PC-3 (cell line): ENCODE data around the gene DLGAP1. TPM values are rescaled to one million over a fixed set of nuclear protein-coding genes. Genes with fewer than 3 reads are reported as not detected.

Source experiments
- ATAC-seq: fragments of 200-7000 bp; cut with Tn5 transposase; 2 replicates; pipeline ENCODE4 v1.9.1; 2020; ENCODE audit warnings: mild to moderate bottlenecking, moderate library complexity
- BruUV-seq: library from RNA; stranded (reverse); fragments of 400-500 nt; replicated peaks from 2 replicates; lab custom pipeline; 2021; lab: Mats Ljungman, UMichigan
- CTCF ChIA-PET: fragments of 300-600 bp; sonication (Branson Sonifier 250); formaldehyde crosslinking; loops from one replicate; lab custom pipeline; 2022; ENCODE audit warnings: antibody characterized with exemption; lab: Charles Lee
- POLR2A ChIA-PET: fragments of 300-600 bp; sonication (Branson Sonifier 250); formaldehyde crosslinking; loops from one replicate; lab custom pipeline; 2022; ENCODE audit warnings: antibody characterized with exemption; ENCODE audit not compliant: unreplicated experiment; lab: Charles Lee
- DNase-seq: peaks from one replicate; pipeline ENCODE4 v3.0.0-alpha.2; 2015
- H2AFZ ChIP-seq: fragments of 300-600 bp; sonication (generic); 2 replicates; pipeline ENCODE4 v1.6.0; 2016; ENCODE audit warnings: antibody characterized with exemption, low read length
- H3F3A ChIP-seq: fragments of 300-600 bp; sonication (generic); one replicate; pipeline ENCODE4 v1.6.0; 2017; ENCODE audit warnings: antibody characterized with exemption, low read length, control low read depth, mild to moderate bottlenecking; ENCODE audit not compliant: unreplicated experiment
- H3K27ac ChIP-seq: fragments of 300-600 bp; sonication (generic); 2 replicates; pipeline ENCODE4 v1.5.1; 2016; ENCODE audit warnings: mild to moderate bottlenecking, low read length
- H3K27me3 ChIP-seq: fragments of 300-600 bp; sonication (generic); 2 replicates; pipeline ENCODE4 v1.6.1; 2016; ENCODE audit warnings: low read length, mixed read lengths
- H3K36me3 ChIP-seq: fragments of 300-600 bp; sonication (generic); 2 replicates; pipeline ENCODE4 v1.6.1; 2016; ENCODE audit warnings: low read depth, mixed run types, low read length, mixed read lengths
- H3K4me1 ChIP-seq: fragments of 300-600 bp; sonication (generic); 2 replicates; pipeline ENCODE4 v1.5.1; 2016; ENCODE audit warnings: low read length; ENCODE audit not compliant: insufficient read depth
- H3K4me2 ChIP-seq: fragments of 300-600 bp; sonication (generic); 2 replicates; pipeline ENCODE4 v1.6.0; 2016; ENCODE audit warnings: low read length
- H3K4me3 ChIP-seq: fragments of 300-600 bp; sonication (generic); 2 replicates; pipeline ENCODE4 v1.5.1; 2016; ENCODE audit warnings: mild to moderate bottlenecking, low read length, mixed read lengths
- H3K79me2 ChIP-seq: fragments of 300-600 bp; sonication (generic); 2 replicates; pipeline ENCODE4 v1.6.1; 2017; ENCODE audit warnings: low read length, mixed read lengths
- H3K9ac ChIP-seq: fragments of 300-600 bp; sonication (generic); 2 replicates; pipeline ENCODE4 v1.6.0; 2016; ENCODE audit warnings: mild to moderate bottlenecking, low read length
- H3K9me2 ChIP-seq: fragments of 300-600 bp; sonication (generic); replicated peaks from 2 replicates; pipeline ENCODE4 v1.6.1; 2016; ENCODE audit warnings: mixed run types, low read length, mixed read lengths
- H3K9me3 ChIP-seq: fragments of 300-600 bp; sonication (generic); 2 replicates; pipeline ENCODE4 v1.6.1; 2016; ENCODE audit warnings: low read length, mixed read lengths
- H4K20me1 ChIP-seq: fragments of 300-600 bp; sonication (generic); 2 replicates; pipeline ENCODE4 v1.6.1; 2016; ENCODE audit warnings: low read length, mixed read lengths
- EZH2 ChIP-seq: fragments of 300-600 bp; sonication (generic); IDR thresholded peaks from one replicate; pipeline ENCODE4 v1.6.1; 2017; ENCODE audit warnings: antibody characterized with exemption, mild to moderate bottlenecking, low read length; ENCODE audit not compliant: unreplicated experiment
- EZH2phosphoT487 ChIP-seq: fragments of 300-600 bp; sonication (generic); IDR thresholded peaks from 2 replicates; pipeline ENCODE4 v1.6.1; 2018; ENCODE audit warnings: mild to moderate bottlenecking, antibody characterized with exemption, low read length, borderline replicate concordance
- intact Hi-C: fragments of 100-400 bp; cut with micrococcal nuclease; formaldehyde crosslinking; loops from 2 replicates; pipeline ENCODE4 v1.9.0; 2023
- total RNA-seq: library from RNA; depleted of rRNA; stranded (reverse); fragments of >200 nt; gene quantifications from 2 replicates; pipeline ENCODE4 v1.2.3, GENCODE V29; 2014
- TF ChIP-seq, protein P1 (sequence below): fragments of 300-600 bp; sonication (generic); conservative IDR thresholded peaks from 2 replicates; pipeline ENCODE4 v1.5.1; 2017; ENCODE audit warnings: antibody characterized with exemption, low read depth, mild to moderate bottlenecking, low read length

DLGAP1 gene
- total RNA-seq, 1 experiment from 2014 or later, result not detected

DNA sequence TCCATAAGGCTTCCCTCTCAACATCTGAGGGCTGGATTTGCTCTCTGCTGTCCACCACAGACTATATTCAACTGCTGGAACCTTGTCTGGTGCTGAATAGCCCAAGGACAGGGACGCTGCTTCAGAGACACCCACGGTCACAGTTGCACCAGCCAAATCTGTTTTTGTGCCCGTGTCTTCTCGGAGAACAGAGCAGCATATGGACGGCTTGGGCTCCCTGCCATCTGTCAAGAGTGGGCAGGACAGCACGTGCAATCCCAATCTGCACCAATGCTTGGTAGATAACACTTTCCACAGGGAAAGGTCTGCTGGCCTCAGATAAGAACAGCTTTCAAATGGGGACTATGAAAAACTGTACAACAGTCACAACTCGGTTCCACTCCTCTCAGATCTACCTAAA is 539.0 kb downstream of the DLGAP1 start:
- H3K9me3 ChIP-seq, result no peaks in the 10 kb centered on the region
- H3K4me3 ChIP-seq, result no peak overlapping the region
- H3F3A ChIP-seq, result no peaks in the 10 kb centered on the region
- H3K36me3 ChIP-seq, result no peaks in the 10 kb centered on the region
- TF ChIP-seq, protein P1, sequence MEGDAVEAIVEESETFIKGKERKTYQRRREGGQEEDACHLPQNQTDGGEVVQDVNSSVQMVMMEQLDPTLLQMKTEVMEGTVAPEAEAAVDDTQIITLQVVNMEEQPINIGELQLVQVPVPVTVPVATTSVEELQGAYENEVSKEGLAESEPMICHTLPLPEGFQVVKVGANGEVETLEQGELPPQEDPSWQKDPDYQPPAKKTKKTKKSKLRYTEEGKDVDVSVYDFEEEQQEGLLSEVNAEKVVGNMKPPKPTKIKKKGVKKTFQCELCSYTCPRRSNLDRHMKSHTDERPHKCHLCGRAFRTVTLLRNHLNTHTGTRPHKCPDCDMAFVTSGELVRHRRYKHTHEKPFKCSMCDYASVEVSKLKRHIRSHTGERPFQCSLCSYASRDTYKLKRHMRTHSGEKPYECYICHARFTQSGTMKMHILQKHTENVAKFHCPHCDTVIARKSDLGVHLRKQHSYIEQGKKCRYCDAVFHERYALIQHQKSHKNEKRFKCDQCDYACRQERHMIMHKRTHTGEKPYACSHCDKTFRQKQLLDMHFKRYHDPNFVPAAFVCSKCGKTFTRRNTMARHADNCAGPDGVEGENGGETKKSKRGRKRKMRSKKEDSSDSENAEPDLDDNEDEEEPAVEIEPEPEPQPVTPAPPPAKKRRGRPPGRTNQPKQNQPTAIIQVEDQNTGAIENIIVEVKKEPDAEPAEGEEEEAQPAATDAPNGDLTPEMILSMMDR, result no peak
- no peak for TF ChIP-seq EZH2phosphoT487
- no peak for TF ChIP-seq EZH2
- no peaks in the 10 kb centered on the region for H4K20me1 ChIP-seq
- no peak overlapping the region for H3K9ac ChIP-seq
- no peaks in the 10 kb centered on the region for H3K4me1 ChIP-seq
- H2AFZ ChIP-seq, result no peak overlapping the region
- intact Hi-C loops, result no loop called here
- H3K9me2 ChIP-seq, result no peaks in the 10 kb centered on the region
- no TSS peak for BruUV-seq
- H3K27me3 ChIP-seq, result peaks cover 47% of the 10 kb centered on the region
- no peaks in the 10 kb centered on the region for H3K79me2 ChIP-seq
- H3K4me2 ChIP-seq, result no peak overlapping the region
- ChIA-PET CTCF (no interaction called here), POLR2A (no interaction called here)
- ATAC-seq (no peak), DNase-seq (no peak)
- H3K27ac ChIP-seq, result no peak overlapping the region

DNA sequence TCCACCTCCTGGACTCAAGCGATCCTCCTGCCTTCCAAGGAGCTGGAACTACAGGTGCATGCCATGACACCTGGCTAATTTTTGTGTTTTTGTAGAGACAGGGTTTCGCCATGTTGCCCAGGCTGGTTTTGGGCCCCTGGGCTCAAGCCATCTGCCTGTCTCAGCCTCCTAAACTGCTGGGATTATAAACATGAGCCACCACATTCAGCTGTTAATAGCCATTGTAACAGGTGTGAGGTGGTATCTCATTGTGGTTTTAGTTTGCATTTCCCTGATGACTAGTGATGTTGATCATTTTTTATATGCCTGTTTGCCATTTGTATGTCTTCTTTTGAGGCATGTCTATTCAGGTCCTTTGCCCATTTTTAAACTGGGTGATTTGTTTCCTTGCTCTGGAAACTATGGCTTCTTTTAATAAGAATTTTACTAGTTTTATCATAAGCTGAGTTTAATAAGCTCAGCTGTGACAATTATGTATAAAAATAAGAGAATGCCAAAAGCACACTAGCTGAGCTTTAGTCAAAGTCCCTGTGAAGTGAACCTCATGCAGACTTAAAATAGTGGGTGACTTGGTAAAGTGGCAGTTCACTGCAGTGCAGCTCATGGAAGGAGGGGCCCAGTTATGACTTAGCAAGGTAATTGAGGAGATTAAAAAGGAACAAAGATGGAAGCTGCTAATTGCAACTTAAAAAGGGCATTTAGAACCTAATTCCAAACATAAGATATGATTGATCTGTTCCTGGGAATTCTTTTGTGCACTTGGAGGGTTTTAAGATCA is 540.1 kb downstream of the DLGAP1 start:
- Histone ChIP-seq H3K36me3 (no peaks in the 10 kb centered on the region), H3F3A (no peaks in the 10 kb centered on the region), H3K4me3 (no peak overlapping the region), H3K9me3 (no peaks in the 10 kb centered on the region), H3K9me2 (no peaks in the 10 kb centered on the region), H3K27ac (no peak overlapping the region), H3K4me2 (no peak overlapping the region), H3K79me2 (no peaks in the 10 kb centered on the region), H3K4me1 (no peaks in the 10 kb centered on the region), H3K9ac (no peak overlapping the region), H2AFZ (no peak overlapping the region), H3K27me3 (peaks cover 41% of the 10 kb centered on the region), H4K20me1 (no peaks in the 10 kb centered on the region)
- CTCF ChIA-PET, result no interaction called here
- no peak for DNase-seq
- POLR2A ChIA-PET, result no interaction called here
- no TSS peak for BruUV-seq
- TF ChIP-seq EZH2phosphoT487, result no peak
- intact Hi-C loops, result no loop called here
- ATAC-seq, result no peak

DNA sequence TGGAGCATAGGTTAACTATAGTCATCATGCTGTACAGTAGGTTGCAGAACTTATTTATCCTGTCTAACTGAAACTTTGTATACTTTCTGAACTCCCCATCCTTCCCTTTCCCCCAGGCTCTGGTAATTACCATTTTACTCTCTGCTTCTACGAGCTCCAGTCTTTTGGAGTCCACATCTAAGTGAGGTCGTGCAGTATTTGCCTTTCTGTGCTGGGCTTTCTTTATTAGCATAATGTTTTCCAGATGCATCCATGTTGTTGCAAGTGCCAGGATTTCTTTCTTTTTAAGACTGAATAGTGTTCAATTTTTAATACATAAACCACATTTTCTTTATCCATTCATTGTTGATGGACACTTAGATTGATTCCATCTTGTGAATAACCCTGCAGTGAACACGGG is 541.0 kb downstream of the DLGAP1 start:
- Histone ChIP-seq H3K27me3 (peaks cover 34% of the 10 kb centered on the region), H3K79me2 (no peaks in the 10 kb centered on the region), H3K27ac (no peak overlapping the region), H3K9me2 (no peaks in the 10 kb centered on the region), H4K20me1 (no peaks in the 10 kb centered on the region), H3K9ac (no peak overlapping the region), H2AFZ (no peak overlapping the region), H3F3A (no peaks in the 10 kb centered on the region), H3K4me1 (no peaks in the 10 kb centered on the region), H3K36me3 (no peaks in the 10 kb centered on the region), H3K9me3 (no peaks in the 10 kb centered on the region), H3K4me2 (no peak overlapping the region), H3K4me3 (no peak overlapping the region)
- TF ChIP-seq EZH2 (no peak), EZH2phosphoT487 (no peak)
- TF ChIP-seq, protein P1, result no peak
- POLR2A ChIA-PET, result no interaction called here
- ATAC-seq (no peak), DNase-seq (no peak)
- intact Hi-C loops, result no loop called here
- CTCF ChIA-PET, result no interaction called here
- no TSS peak for BruUV-seq
